GM20000 (cell line): Measurements from ENCODE around the gene LAMA4.

Experiments
- DNase-seq: peaks from one replicate; pipeline ENCODE4 v3.0.0; 2012; ENCODE audit warnings: low spot score
- CTCF ChIP-seq: IDR thresholded peaks from 2 replicates; pipeline ENCODE4 v1.5.1; 2012; ENCODE audit warnings: mild to moderate bottlenecking, control low read depth; ENCODE audit errors: extremely low read depth, missing control alignments

Gene LAMA4

GRCh38 chr6:112235956-112236355, 18.4 kb downstream of the LAMA4 start:
- no peak for TF ChIP-seq CTCF
- DNase-seq = no peak

- DNase-seq = no peak
- TF ChIP-seq CTCF = no peak
Measured at GRCh38 chr6:112234601-112235000, 19.8 kb downstream of the LAMA4 start.

GRCh38 chr6:112233847-112234246, 20.5 kb downstream of the LAMA4 start:
- TF ChIP-seq CTCF = no peak
- DNase-seq = no peak

- TF ChIP-seq CTCF = no peak
- no peak for DNase-seq
Measured at GRCh38 chr6:112232845-112233256, 21.5 kb downstream of the LAMA4 start.

GRCh38 chr6:112231594-112232060, 22.7 kb downstream of the LAMA4 start:
- TF ChIP-seq CTCF = no peak
- DNase-seq = no peak

GRCh38 chr6:112231164-112231563, 23.2 kb downstream of the LAMA4 start:
- TF ChIP-seq CTCF = no peak
- no peak for DNase-seq

- TF ChIP-seq CTCF = no peak
- no peak for DNase-seq
Measured at GRCh38 chr6:112228480-112229332, 25.7 kb downstream of the LAMA4 start.
